IMR-90 (cell line): Measurements from ENCODE around the gene IQCK. TPM values are rescaled to one million over a fixed set of nuclear protein-coding genes. Genes with fewer than 3 reads are reported as not detected.

ENCODE experiments used
- ATAC-seq: fragments of 200-7000 bp; cut with Tn5 transposase; 2 replicates; pipeline ENCODE4 v1.9.1; 2020; ENCODE audit warnings: low read depth, mild to moderate bottlenecking, moderate library complexity
- BruUV-seq: library from RNA; stranded (reverse); fragments of 400-500 nt; replicated peaks from 2 replicates; lab custom pipeline; 2021; lab: Mats Ljungman, UMichigan
- CTCF ChIA-PET: fragments of 300-600 bp; formaldehyde crosslinking; extraction: SDS; loops from one replicate; lab custom pipeline; 2021; ENCODE audit warnings: antibody characterized with exemption; lab: Yijun Ruan, JAX
- POLR2A ChIA-PET: fragments of 300-600 bp; sonication (Branson Sonifier 250); formaldehyde crosslinking; loops from one replicate; lab custom pipeline; 2022; ENCODE audit warnings: antibody characterized with exemption; ENCODE audit not compliant: unreplicated experiment; lab: Charles Lee
- DNase-seq: peaks from one replicate; pipeline ENCODE4 v3.0.0; 2013
- H2AFZ ChIP-seq: replicated peaks from 2 replicates; pipeline ENCODE3; 2013; ENCODE audit warnings: low read length, mild to moderate bottlenecking; ENCODE audit not compliant: poor library complexity
- H2AK5ac ChIP-seq: 2 replicates; pipeline ENCODE4 v1.6.1; 2013; ENCODE audit warnings: low read depth, low read length, inconsistent platforms
- H2AK9ac ChIP-seq: replicated peaks from 2 replicates; pipeline ENCODE3; 2013; ENCODE audit warnings: mild to moderate bottlenecking, low read depth, low read length, moderate library complexity; ENCODE audit not compliant: poor library complexity
- H2BK120ac ChIP-seq: 2 replicates; pipeline ENCODE4 v1.6.1; 2013; ENCODE audit warnings: low read depth, low read length, inconsistent platforms
- H2BK15ac ChIP-seq: 3 replicates; pipeline ENCODE4 v1.6.1; 2013; ENCODE audit warnings: low read depth, low read length, inconsistent platforms
- H2BK20ac ChIP-seq: 2 replicates; pipeline ENCODE4 v1.6.1; 2013; ENCODE audit warnings: low read depth, mild to moderate bottlenecking, inconsistent platforms, low read length, moderate library complexity
- H2BK5ac ChIP-seq: 2 replicates; pipeline ENCODE4 v1.6.1; 2013; ENCODE audit warnings: mild to moderate bottlenecking, low read depth, low read length, inconsistent platforms; ENCODE audit not compliant: poor library complexity, severe bottlenecking
- H3K14ac ChIP-seq: replicated peaks from 2 replicates; pipeline ENCODE4 v1.6.1; 2013; ENCODE audit warnings: low read depth, low read length, inconsistent platforms
- H3K18ac ChIP-seq: 2 replicates; pipeline ENCODE4 v1.6.1; 2013; ENCODE audit warnings: low read depth, low read length, control low read depth
- H3K23ac ChIP-seq: 2 replicates; pipeline ENCODE4 v1.6.1; 2013; ENCODE audit warnings: low read depth, low read length, inconsistent platforms
- H3K27ac ChIP-seq: 2 replicates; pipeline ENCODE4 v1.5.1; 2013; ENCODE audit warnings: mild to moderate bottlenecking, control low read depth, low read length; ENCODE audit not compliant: insufficient read depth
- H3K27me3 ChIP-seq: 2 replicates; pipeline ENCODE4 v1.6.1; 2013; ENCODE audit warnings: low read length; ENCODE audit not compliant: control insufficient read depth, insufficient read depth
- H3K36me3 ChIP-seq: 2 replicates; pipeline ENCODE4 v1.6.1; 2013; ENCODE audit warnings: low read length, mixed read lengths; ENCODE audit not compliant: control insufficient read depth, insufficient read depth
- H3K4ac ChIP-seq: 2 replicates; pipeline ENCODE4 v1.6.1; 2013; ENCODE audit warnings: low read depth, low read length, inconsistent platforms
- H3K4me1 ChIP-seq: 2 replicates; pipeline ENCODE4 v1.6.1; 2013; ENCODE audit warnings: low read length, mixed read lengths; ENCODE audit not compliant: control insufficient read depth, insufficient read depth
- H3K4me2 ChIP-seq: 2 replicates; pipeline ENCODE4 v1.6.1; 2013; ENCODE audit warnings: low read depth, mild to moderate bottlenecking, control low read depth, low read length, moderate library complexity
- H3K4me3 ChIP-seq: 2 replicates; pipeline ENCODE4 v1.5.1; 2013; ENCODE audit warnings: low read depth, mild to moderate bottlenecking, control low read depth, low read length, moderate library complexity; ENCODE audit not compliant: insufficient read depth
- H3K56ac ChIP-seq: 2 replicates; pipeline ENCODE4 v1.6.1; 2013; ENCODE audit warnings: low read length, inconsistent platforms; ENCODE audit not compliant: insufficient read depth; ENCODE audit errors: extremely low read depth
- H3K79me1 ChIP-seq, 2 experiments: 2 replicates each; pipeline ENCODE4 v1.6.1; 2013; ENCODE audit warnings: low read length in 2 of 2, inconsistent platforms in 1 of 2, low read depth in 1 of 2
- H3K9ac ChIP-seq: 2 replicates; pipeline ENCODE4 v1.6.1; 2013; ENCODE audit warnings: low read depth, low read length, control low read depth
- H3K9me1 ChIP-seq: 2 replicates; pipeline ENCODE4 v1.6.1; 2013; ENCODE audit warnings: low read length, inconsistent platforms; ENCODE audit not compliant: insufficient read depth
- H3K9me3 ChIP-seq: 2 replicates; pipeline ENCODE4 v1.6.1; 2013; ENCODE audit warnings: low read length; ENCODE audit not compliant: control insufficient read depth, insufficient read depth
- H4K20me1 ChIP-seq: 2 replicates; pipeline ENCODE4 v1.6.1; 2013; ENCODE audit warnings: low read length, inconsistent platforms; ENCODE audit not compliant: insufficient read depth
- H4K5ac ChIP-seq: 2 replicates; pipeline ENCODE4 v1.6.1; 2013; ENCODE audit warnings: mild to moderate bottlenecking, low read depth, low read length, control low read depth
- H4K8ac ChIP-seq, 2 experiments: 2 replicates each; pipeline ENCODE4 v1.6.1; 2013; ENCODE audit warnings: low read depth in 2 of 2, low read length in 2 of 2, control low read depth in 1 of 2, inconsistent platforms in 1 of 2
- H4K91ac ChIP-seq: 2 replicates; pipeline ENCODE4 v1.6.1; 2013; ENCODE audit warnings: low read depth, low read length, inconsistent platforms; ENCODE audit not compliant: insufficient read depth
- CHD1 ChIP-seq: IDR thresholded peaks from 2 replicates; pipeline ENCODE4 v1.6.1; 2012; ENCODE audit warnings: low read depth, low read length, improper control_type of control experiment
- FOS ChIP-seq: fragments of 150-350 bp; IDR thresholded peaks from 2 replicates; pipeline ENCODE4 v1.6.1; 2016; ENCODE audit warnings: low read depth, low read length
- MAFK ChIP-seq: IDR thresholded peaks from 2 replicates; pipeline ENCODE4 v1.6.1; 2012; ENCODE audit warnings: low read depth, low read length, improper control_type of control experiment
- MAZ ChIP-seq: IDR thresholded peaks from 2 replicates; pipeline ENCODE4 v1.6.1; 2012; ENCODE audit warnings: low read depth, mild to moderate bottlenecking, low read length, improper control_type of control experiment, moderate library complexity, borderline replicate concordance
- POLR2A ChIP-seq: IDR thresholded peaks from 2 replicates; pipeline ENCODE4 v1.6.1; 2012; ENCODE audit warnings: mild to moderate bottlenecking, low read depth, low read length
- RAD21 ChIP-seq: IDR thresholded peaks from 2 replicates; pipeline ENCODE4 v1.6.1; 2012; ENCODE audit warnings: low read length, improper control_type of control experiment
- RCOR1 ChIP-seq: IDR thresholded peaks from 2 replicates; pipeline ENCODE4 v1.6.1; 2012; ENCODE audit warnings: mild to moderate bottlenecking, low read length, improper control_type of control experiment; ENCODE audit not compliant: insufficient replicate concordance
- WGBS, 2 experiments: methylation state at CpG; one replicate each; pipeline versions ENCODE4 v1.1.5 to v1.1.7; 2013; ENCODE audit warnings: missing lambda C conversion rate in 2 of 2; ENCODE audit not compliant: insufficient read length in 1 of 2; ENCODE audit errors: extremely low coverage in 2 of 2; 5-methylcytosine and 5-hydroxymethylcytosine counted together
- dilution Hi-C: fragments of 300-500 bp; cut with HindIII; formaldehyde crosslinking; loops from one replicate; pipeline ENCODE4 v1.14.3; 2018; ENCODE audit warnings: low sequenced_read_pairs; ENCODE audit not compliant: unreplicated experiment
- in situ Hi-C: fragments of 300-500 bp; cut with MboI; formaldehyde crosslinking; loops from 3 replicates; pipeline ENCODE4 v1.14.3; 2019; ENCODE audit warnings: low sequenced_read_pairs, inconsistent platforms, mixed read lengths
- intact Hi-C: fragments of 100-400 bp; cut with micrococcal nuclease; formaldehyde crosslinking; loops from 2 replicates; pipeline ENCODE4 v1.10.0; 2022
- polyA plus RNA-seq, 3 experiments: library from polyadenylated mRNA; depleted of rRNA; stranded (reverse); fragments of >200 nt; gene quantifications; 2 replicates each; pipeline ENCODE4 v1.2.3, GENCODE V29; 2012; ENCODE audit warnings: low replicate concordance in 1 of 3
- total RNA-seq: library from RNA; depleted of rRNA; stranded (reverse); fragments of >200 nt; gene quantifications from 2 replicates; pipeline ENCODE4 v1.2.3, GENCODE V29; 2012
- TF ChIP-seq, protein P1 (sequence below): fragments of 150-350 bp; IDR thresholded peaks from 2 replicates; pipeline ENCODE4 v1.6.1; 2017; ENCODE audit warnings: mild to moderate bottlenecking, antibody characterized with exemption, low read length, low read depth
- TF ChIP-seq, protein P2 (sequence below): conservative IDR thresholded peaks from 2 replicates; pipeline ENCODE4 v1.5.1; 2012; ENCODE audit warnings: mild to moderate bottlenecking, low read depth, low read length, improper control_type of control experiment

The IQCK gene
- total and polyA plus RNA-seq, 2 of the 4 experiments (the other 2 are of a cell fraction) = 4.1 to 5.4 TPM

DNA sequence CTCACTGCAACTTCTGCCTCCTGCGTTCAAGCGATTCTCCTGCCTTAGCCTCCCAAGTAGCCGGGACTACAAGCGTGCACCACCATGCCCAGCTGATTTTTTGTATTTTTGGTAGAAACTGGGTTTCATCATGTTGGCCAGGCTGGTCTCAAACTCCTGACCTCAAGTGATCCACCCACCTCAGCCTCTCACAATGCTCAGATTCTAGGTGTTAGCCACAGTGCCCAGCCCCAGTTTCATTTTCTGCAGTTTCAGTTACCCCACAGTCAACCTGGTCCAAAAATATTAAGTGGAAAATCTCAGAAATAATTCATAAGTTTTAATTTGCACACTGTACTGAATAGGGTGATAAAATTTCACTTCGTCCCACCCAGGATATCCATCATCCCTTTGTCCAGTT is 28.7 kb upstream of the IQCK start:
- no peak overlapping the region for H2AK9ac ChIP-seq
- H2AK5ac ChIP-seq = no peak overlapping the region
- H3K4me1 ChIP-seq = no peaks in the 10 kb centered on the region
- H3K4me3 ChIP-seq = no peak overlapping the region
- ChIA-PET POLR2A (no interaction called here), CTCF (no interaction called here)
- in situ Hi-C loops = no loop called here
- H3K18ac ChIP-seq = no peak overlapping the region
- intact Hi-C loops = no loop called here
- H4K91ac ChIP-seq = no peak overlapping the region
- no TSS peak for BruUV-seq
- no peak overlapping the region for H3K23ac ChIP-seq
- no peak overlapping the region for H3K14ac ChIP-seq
- no peak overlapping the region for H2BK20ac ChIP-seq
- TF ChIP-seq CHD1 (no peak), POLR2A (no peak), FOS (no peak), RCOR1 (no peak), MAZ (no peak), RAD21 (no peak), MAFK (no peak)
- TF ChIP-seq, protein P1, sequence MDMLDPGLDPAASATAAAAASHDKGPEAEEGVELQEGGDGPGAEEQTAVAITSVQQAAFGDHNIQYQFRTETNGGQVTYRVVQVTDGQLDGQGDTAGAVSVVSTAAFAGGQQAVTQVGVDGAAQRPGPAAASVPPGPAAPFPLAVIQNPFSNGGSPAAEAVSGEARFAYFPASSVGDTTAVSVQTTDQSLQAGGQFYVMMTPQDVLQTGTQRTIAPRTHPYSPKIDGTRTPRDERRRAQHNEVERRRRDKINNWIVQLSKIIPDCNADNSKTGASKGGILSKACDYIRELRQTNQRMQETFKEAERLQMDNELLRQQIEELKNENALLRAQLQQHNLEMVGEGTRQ = no peak
- TF ChIP-seq, protein P2, sequence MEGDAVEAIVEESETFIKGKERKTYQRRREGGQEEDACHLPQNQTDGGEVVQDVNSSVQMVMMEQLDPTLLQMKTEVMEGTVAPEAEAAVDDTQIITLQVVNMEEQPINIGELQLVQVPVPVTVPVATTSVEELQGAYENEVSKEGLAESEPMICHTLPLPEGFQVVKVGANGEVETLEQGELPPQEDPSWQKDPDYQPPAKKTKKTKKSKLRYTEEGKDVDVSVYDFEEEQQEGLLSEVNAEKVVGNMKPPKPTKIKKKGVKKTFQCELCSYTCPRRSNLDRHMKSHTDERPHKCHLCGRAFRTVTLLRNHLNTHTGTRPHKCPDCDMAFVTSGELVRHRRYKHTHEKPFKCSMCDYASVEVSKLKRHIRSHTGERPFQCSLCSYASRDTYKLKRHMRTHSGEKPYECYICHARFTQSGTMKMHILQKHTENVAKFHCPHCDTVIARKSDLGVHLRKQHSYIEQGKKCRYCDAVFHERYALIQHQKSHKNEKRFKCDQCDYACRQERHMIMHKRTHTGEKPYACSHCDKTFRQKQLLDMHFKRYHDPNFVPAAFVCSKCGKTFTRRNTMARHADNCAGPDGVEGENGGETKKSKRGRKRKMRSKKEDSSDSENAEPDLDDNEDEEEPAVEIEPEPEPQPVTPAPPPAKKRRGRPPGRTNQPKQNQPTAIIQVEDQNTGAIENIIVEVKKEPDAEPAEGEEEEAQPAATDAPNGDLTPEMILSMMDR = no peak
- H2BK120ac ChIP-seq = no peak overlapping the region
- H3K9me1 ChIP-seq = peaks cover 10% of the 10 kb centered on the region; the same call in 1 of the 2 replicates
- H3K36me3 ChIP-seq = peaks cover 42% of the 10 kb centered on the region
- no peaks in the 10 kb centered on the region for H4K20me1 ChIP-seq
- no peak overlapping the region for H2BK15ac ChIP-seq
- no peak overlapping the region for H4K5ac ChIP-seq
- H2AFZ ChIP-seq = no peak overlapping the region
- no peak overlapping the region for H3K9ac ChIP-seq
- dilution Hi-C loops = no loop called here
- H4K8ac ChIP-seq = no peak overlapping the region
- ATAC-seq (no peak), DNase-seq (no peak)
- no peak overlapping the region for H3K4me2 ChIP-seq
- WGBS, 2 experiments = no CpG with 5 or more reads among the region's 5 CpGs
- H3K79me1 ChIP-seq = peaks cover 3 to 11% of the 10 kb centered on the region in 2 experiments; a peak in 2 of 4 replicates
- H3K4ac ChIP-seq = no peak overlapping the region
- no peak overlapping the region for H3K27ac ChIP-seq
- no peak overlapping the region for H2BK5ac ChIP-seq
- no peaks in the 10 kb centered on the region for H3K9me3 ChIP-seq
- H3K56ac ChIP-seq = no peak overlapping the region
- no peaks in the 10 kb centered on the region for H3K27me3 ChIP-seq
